ENCODE data around the gene PRRT1.
"Not testable (repeated sequence)": the region's sequence is repeated elsewhere in the genome, so short reads cannot be mapped to it uniquely, and the experiment has no call there.

The PRRT1 gene

DNA sequence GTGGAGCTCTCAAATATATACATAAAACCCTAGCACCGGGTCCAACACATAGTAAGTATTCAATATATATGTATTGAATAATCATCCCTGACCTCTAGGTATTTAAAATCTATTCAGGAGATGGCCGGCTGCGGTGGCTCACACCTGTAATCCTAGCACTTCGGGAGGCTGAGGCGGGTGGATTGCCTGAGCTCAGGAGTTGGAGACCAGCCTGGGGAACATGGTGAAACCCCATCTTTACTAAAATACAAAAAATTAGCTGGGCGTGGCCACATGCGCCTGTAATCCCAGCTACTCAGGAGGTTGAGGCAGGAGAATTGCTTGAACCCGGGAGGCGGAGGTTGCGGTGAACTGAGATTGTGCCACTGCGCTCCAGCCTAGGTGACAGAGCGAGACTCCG lies 41.4 kb upstream of the PRRT1 start:
- H3K27me3 ChIP-seq (ENCODE audit: insufficient read depth, low read length); H3K9ac ChIP-seq (ENCODE audit: low read depth, low read length); H3K9me3 ChIP-seq (ENCODE audit: insufficient read depth, low read depth, low read length); H3K36me3 ChIP-seq (ENCODE audit: insufficient read depth, low read length): not testable (repeated sequence)
- Histone ChIP-seq H3K27ac (ENCODE audit: low read depth, low read length) (peak overlapping the region; percentile 62; the same call in 1 of the 2 replicates), H3K4me3 (ENCODE audit: low read length) (0 out of 2 replicates have a peak overlapping the region, but pooled peaks have one; percentile 28), H3K4me1 (ENCODE audit: insufficient read depth, low read length) (peaks cover 45% of the 10 kb centered on the region)
- 88% methylated on average over 9 of the region's 13 CpGs for WGBS

GRCh38 chr6:32192608-32193039 lies 40.9 kb upstream of the PRRT1 start, which contains the start of gene GPSM3:
Gene GPSM3, minus strand, starts transcription at chr6:32192643. Its CDS starts 130 bp downstream, at chr6:32192513.
- peak within 1 kb of the TSS; percentile 62; the same call in 1 of the 2 replicates for H3K27ac ChIP-seq (ENCODE audit: low read depth, low read length)
- 39% methylated on average over 3 of the region's 5 CpGs for WGBS
- peak within 1 kb of the TSS; percentile 28; the same call in 1 of the 2 replicates for H3K4me3 ChIP-seq (ENCODE audit: low read length)
- no peaks in the 10 kb centered on the region for H3K9me3 ChIP-seq (ENCODE audit: insufficient read depth, low read depth, low read length)
- no peak within 1 kb of the TSS; the same call in 1 of the 2 replicates for H3K9ac ChIP-seq (ENCODE audit: low read depth, low read length)
- H3K4me1 ChIP-seq (ENCODE audit: insufficient read depth, low read length), result peaks cover 44% of the 10 kb centered on the region
- peaks cover 6% of the 10 kb centered on the region for H3K36me3 ChIP-seq (ENCODE audit: insufficient read depth, low read length)
- H3K27me3 ChIP-seq (ENCODE audit: insufficient read depth, low read length), result no peaks in the 10 kb centered on the region

DNA sequence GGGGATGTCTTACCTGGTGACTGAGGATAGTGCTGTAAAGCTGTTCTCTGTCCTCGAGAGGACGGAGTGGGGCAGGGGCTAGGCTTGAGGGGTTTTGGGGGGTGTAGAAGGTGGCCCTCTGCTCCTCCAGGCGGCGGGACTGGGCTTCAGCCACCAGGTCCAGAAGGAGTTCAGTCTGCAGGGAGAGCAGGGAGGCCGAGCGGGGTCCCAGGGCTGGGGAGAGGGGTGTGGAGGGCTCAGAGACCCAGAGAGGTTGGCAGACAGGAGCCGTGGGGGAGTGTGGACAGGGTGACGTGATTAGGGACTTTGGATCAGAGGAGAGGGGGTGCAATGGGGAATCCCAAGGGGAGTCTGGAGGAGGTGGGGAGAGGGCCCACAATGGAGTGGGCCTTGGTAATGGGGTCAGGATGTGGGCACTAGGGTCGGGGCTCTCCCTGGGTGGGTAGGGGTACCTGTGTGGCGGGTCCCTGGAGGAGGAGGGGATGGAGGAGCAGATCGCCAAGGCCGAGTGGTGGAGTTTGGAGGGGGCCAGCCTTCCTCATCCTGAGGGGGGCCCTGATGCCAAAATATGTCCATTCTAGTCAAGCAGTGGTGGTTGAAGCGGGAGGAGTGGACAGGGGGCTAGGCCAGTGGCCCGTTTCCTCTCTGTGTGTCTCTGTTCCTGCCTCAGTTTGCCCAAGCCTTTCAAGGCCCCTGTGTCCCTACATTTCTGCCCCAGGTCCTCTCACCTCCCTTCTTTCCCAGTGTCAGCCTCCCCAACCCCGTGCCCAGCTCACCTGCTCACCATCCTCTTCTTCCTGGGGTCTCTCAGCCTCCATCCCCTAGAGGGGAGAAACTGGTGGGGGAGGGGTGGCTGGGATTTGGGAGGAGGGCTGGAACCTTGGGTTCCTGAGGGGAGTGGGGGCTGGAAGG lies 40.2 kb upstream of the PRRT1 start:
- Histone ChIP-seq H3K4me3 (ENCODE audit: low read length) (no peak overlapping the region), H3K9ac (ENCODE audit: low read depth, low read length) (no peak overlapping the region; the same call in 1 of the 2 replicates), H3K4me1 (ENCODE audit: insufficient read depth, low read length) (peaks cover 38% of the 10 kb centered on the region), H3K27me3 (ENCODE audit: insufficient read depth, low read length) (no peaks in the 10 kb centered on the region), H3K36me3 (ENCODE audit: insufficient read depth, low read length) (peaks cover 12% of the 10 kb centered on the region), H3K27ac (ENCODE audit: low read depth, low read length) (peak overlapping the region; percentile 62; the same call in 1 of the 2 replicates), H3K9me3 (ENCODE audit: insufficient read depth, low read depth, low read length) (no peaks in the 10 kb centered on the region)
- 89% methylated on average over 14 of the region's 15 CpGs for WGBS

GRCh38 chr6:32190911-32191677 lies 39.4 kb upstream of the PRRT1 start:
- peak overlapping the region; percentile 61 for H3K27ac ChIP-seq (ENCODE audit: low read depth, low read length)
- WGBS, result 90% methylated on average over 6 of the region's 8 CpGs
- no peaks in the 10 kb centered on the region for H3K27me3 ChIP-seq (ENCODE audit: insufficient read depth, low read length)
- H3K9ac ChIP-seq (ENCODE audit: low read depth, low read length), result no peak overlapping the region
- H3K4me3 ChIP-seq (ENCODE audit: low read length), result peak overlapping the region; percentile 77
- no peaks in the 10 kb centered on the region for H3K9me3 ChIP-seq (ENCODE audit: insufficient read depth, low read depth, low read length)
- H3K4me1 ChIP-seq (ENCODE audit: insufficient read depth, low read length), result peaks cover 32% of the 10 kb centered on the region
- H3K36me3 ChIP-seq (ENCODE audit: insufficient read depth, low read length), result peaks cover 21% of the 10 kb centered on the region

DNA sequence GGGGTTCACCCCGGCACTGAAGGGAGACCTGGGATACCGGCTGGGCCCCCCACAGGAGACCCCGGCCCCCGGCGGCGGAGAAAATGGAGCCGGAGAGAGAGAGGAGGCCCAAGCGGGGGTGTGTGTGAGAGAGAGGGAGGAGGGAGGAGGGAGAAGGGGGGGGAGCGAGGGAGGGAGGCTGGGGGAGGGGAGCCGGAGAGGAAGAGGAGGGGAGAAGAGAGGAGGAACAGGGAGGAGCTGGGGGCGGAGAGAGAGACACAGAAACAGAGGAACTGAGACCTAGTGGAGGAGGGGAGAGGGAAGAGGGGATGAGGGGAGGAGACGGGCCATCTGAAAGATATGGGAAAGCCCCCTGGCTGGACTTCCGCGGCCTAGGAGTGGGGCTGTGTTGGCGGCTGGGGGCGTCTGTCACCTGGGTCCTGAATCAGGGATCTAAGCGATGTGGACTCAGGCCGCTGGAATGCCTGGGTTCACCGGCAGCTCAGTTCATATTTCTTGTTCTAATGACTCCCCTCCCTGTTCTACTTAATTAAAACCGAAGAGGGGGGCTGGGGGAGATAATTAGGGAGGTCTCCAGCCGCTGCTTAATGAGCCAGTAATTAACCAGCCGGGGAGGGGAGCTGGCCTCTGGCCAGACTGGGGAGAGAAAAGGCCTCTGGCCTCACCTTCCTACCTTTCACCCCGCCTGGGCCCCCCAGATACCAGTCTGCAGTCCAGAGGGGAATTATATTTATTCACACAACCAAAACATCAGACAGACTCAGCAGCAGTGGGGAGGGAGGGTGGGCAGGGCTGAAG lies 38.5 kb upstream of the PRRT1 start, which contains the start of gene PBX2:
TSS of gene PBX2 (minus strand) at position 149 of the 798 bp plus-strand sequence. CDS start 287 bp downstream, outside the sequence.
- H3K4me1 ChIP-seq (ENCODE audit: insufficient read depth, low read length), result peaks cover 32% of the 10 kb centered on the region
- H3K27ac ChIP-seq (ENCODE audit: low read depth, low read length), result peak within 1 kb of the TSS; percentile 83
- WGBS, result 1% methylated on average over 20 of the region's 23 CpGs

DNA sequence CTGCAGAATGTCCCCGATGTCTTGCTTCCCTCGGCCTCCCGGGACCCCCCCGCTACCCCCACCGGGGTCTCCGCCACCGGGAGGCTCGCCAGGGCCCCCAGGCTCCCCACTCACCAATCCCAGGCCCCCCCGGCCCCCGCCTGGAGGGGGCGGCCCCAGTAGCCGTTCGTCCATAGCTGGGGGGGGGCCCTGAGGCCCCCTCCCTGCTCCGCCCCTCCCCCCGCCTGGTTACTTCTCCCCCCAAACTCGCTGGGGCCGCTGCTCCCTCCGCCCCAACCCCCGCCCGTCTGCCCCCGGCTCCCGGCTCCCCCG lies 38.0 kb upstream of the PRRT1 start:
- no peaks in the 10 kb centered on the region for H3K27me3 ChIP-seq (ENCODE audit: insufficient read depth, low read length)
- H3K4me1 ChIP-seq (ENCODE audit: insufficient read depth, low read length), result peaks cover 27% of the 10 kb centered on the region
- H3K9ac ChIP-seq (ENCODE audit: low read depth, low read length), result peak overlapping the region; percentile 75
- 18% methylated on average over 13 of the region's 23 CpGs for WGBS
- H3K27ac ChIP-seq (ENCODE audit: low read depth, low read length), result peak overlapping the region; percentile 68
- no peaks in the 10 kb centered on the region for H3K9me3 ChIP-seq (ENCODE audit: insufficient read depth, low read depth, low read length)
- peak overlapping the region; percentile 77 for H3K4me3 ChIP-seq (ENCODE audit: low read length)
- H3K36me3 ChIP-seq (ENCODE audit: insufficient read depth, low read length), result peaks cover 25% of the 10 kb centered on the region

More for the DNA sequence above, 38.5 kb upstream of the PRRT1 start, which contains the start of gene PBX2:
- Histone ChIP-seq H3K4me3 (ENCODE audit: low read length) (peak within 1 kb of the TSS; percentile 77), H3K9me3 (ENCODE audit: insufficient read depth, low read depth, low read length) (no peaks in the 10 kb centered on the region), H3K27me3 (ENCODE audit: insufficient read depth, low read length) (no peaks in the 10 kb centered on the region), H3K9ac (ENCODE audit: low read depth, low read length) (peak within 1 kb of the TSS; percentile 75), H3K36me3 (ENCODE audit: insufficient read depth, low read length) (peaks cover 25% of the 10 kb centered on the region)

DNA sequence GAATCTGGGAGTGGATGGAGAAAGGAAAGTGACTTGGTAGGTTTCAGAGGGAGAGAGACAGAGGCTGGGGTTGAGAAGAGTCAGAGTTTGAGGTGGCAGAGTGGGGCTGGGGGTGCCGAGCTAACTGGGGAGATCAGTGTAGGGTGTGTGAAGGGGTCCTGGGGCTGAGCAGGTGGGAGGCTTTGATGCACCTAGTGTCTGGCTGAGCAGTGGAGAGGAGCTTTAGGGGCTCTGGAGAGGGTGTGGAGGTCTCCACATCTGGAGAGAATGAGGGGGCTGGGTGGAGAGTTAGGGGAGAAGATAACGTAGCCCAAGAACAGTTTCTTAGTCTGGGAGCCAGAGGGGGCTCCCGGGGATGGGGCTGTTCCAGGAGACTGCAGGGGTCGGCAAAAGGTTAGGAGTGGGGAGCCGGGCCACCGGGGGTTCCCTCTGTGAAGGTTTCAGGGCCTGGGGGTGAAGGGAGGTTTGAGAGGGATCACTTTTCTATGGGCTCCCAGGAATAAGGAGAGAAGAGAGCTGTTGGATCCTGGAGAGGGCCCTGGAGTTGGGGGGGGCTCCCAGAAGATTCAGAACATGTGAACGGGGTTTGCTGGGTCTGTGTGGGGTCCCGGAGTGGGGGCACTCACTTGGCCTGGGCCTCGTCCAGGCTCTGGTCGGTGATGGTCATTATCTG lies 37.5 kb upstream of the PRRT1 start:
- H3K27me3 ChIP-seq (ENCODE audit: insufficient read depth, low read length), result no peaks in the 10 kb centered on the region
- H3K27ac ChIP-seq (ENCODE audit: low read depth, low read length), result peak overlapping the region; percentile 68
- H3K36me3 ChIP-seq (ENCODE audit: insufficient read depth, low read length), result peaks cover 25% of the 10 kb centered on the region
- WGBS, result 11% methylated on average over 10 of the region's 10 CpGs
- peaks cover 22% of the 10 kb centered on the region for H3K4me1 ChIP-seq (ENCODE audit: insufficient read depth, low read length)
- H3K4me3 ChIP-seq (ENCODE audit: low read length), result peak overlapping the region; percentile 77
- no peaks in the 10 kb centered on the region for H3K9me3 ChIP-seq (ENCODE audit: insufficient read depth, low read depth, low read length)
- peak overlapping the region; percentile 75 for H3K9ac ChIP-seq (ENCODE audit: low read depth, low read length)

GRCh38 chr6:32188381-32189068 lies 36.8 kb upstream of the PRRT1 start:
- Histone ChIP-seq H3K4me3 (ENCODE audit: low read length) (peak overlapping the region; percentile 77), H3K9me3 (ENCODE audit: insufficient read depth, low read depth, low read length) (no peaks in the 10 kb centered on the region), H3K36me3 (ENCODE audit: insufficient read depth, low read length) (peaks cover 26% of the 10 kb centered on the region), H3K9ac (ENCODE audit: low read depth, low read length) (peak overlapping the region; percentile 75), H3K4me1 (ENCODE audit: insufficient read depth, low read length) (peaks cover 21% of the 10 kb centered on the region), H3K27ac (ENCODE audit: low read depth, low read length) (peak overlapping the region; percentile 68), H3K27me3 (ENCODE audit: insufficient read depth, low read length) (no peaks in the 10 kb centered on the region)
- WGBS, result 46% methylated on average over 12 of the region's 13 CpGs

GRCh38 chr6:32187725-32188380 lies 36.1 kb upstream of the PRRT1 start:
- H3K9me3 ChIP-seq (ENCODE audit: insufficient read depth, low read depth, low read length); H3K27ac ChIP-seq (ENCODE audit: low read depth, low read length); H3K9ac ChIP-seq (ENCODE audit: low read depth, low read length); H3K27me3 ChIP-seq (ENCODE audit: insufficient read depth, low read length): not testable (repeated sequence)
- Histone ChIP-seq H3K4me1 (ENCODE audit: insufficient read depth, low read length) (peaks cover 17% of the 10 kb centered on the region), H3K4me3 (ENCODE audit: low read length) (peak overlapping the region; percentile 77), H3K36me3 (ENCODE audit: insufficient read depth, low read length) (peaks cover 33% of the 10 kb centered on the region)
- WGBS, result 88% methylated on average over 15 of the region's 18 CpGs

All from HUES64 (cell line).